HEK293 (cell line): ENCODE results near the gene ZNF438.

ENCODE experiments used
- TF ChIP-seq, protein P1 (sequence below): fragments of 450-650 bp; formaldehyde crosslinking; IDR thresholded peaks from 2 replicates; pipeline ENCODE4 v1.5.1; 2016; ENCODE audit warnings: missing biosample characterization, missing genetic modification characterization
- TF ChIP-seq, protein P2 (sequence below): fragments of 450-650 bp; formaldehyde crosslinking; IDR thresholded peaks from 2 replicates; pipeline ENCODE4 v1.5.0; 2017; ENCODE audit warnings: missing biosample characterization, missing genetic modification characterization, borderline replicate concordance

DNA sequence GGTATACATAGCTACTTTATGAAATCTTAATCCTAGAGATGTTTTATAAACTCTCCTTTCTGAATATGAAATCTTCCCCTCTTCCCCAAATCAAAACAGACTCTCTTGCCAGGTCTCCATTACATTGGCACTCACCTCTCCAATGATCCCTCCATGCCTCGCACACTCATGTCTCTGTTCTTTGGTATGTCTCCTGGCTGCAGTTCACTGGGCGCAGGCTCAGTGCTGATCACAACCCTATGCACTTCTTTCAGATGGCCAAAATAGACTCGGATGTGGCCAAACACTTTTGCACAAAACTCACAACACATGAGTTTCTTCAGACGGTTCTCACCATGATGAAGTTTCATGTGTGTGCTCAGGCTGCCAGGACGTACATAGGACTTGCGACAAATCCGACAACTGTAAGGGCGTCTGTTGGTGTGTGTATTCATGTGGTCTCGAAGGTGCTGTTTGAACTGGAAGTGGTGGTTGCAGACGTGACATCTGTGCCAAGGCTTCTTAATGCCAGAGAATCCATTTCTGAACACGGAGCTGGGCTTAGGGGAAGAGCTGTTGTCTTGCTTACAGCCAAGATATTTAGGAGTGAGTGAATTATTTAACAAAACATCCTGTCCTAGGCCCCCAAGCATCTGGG, 183.2 kb downstream of the ZNF438 start:
- TF ChIP-seq, protein P1, sequence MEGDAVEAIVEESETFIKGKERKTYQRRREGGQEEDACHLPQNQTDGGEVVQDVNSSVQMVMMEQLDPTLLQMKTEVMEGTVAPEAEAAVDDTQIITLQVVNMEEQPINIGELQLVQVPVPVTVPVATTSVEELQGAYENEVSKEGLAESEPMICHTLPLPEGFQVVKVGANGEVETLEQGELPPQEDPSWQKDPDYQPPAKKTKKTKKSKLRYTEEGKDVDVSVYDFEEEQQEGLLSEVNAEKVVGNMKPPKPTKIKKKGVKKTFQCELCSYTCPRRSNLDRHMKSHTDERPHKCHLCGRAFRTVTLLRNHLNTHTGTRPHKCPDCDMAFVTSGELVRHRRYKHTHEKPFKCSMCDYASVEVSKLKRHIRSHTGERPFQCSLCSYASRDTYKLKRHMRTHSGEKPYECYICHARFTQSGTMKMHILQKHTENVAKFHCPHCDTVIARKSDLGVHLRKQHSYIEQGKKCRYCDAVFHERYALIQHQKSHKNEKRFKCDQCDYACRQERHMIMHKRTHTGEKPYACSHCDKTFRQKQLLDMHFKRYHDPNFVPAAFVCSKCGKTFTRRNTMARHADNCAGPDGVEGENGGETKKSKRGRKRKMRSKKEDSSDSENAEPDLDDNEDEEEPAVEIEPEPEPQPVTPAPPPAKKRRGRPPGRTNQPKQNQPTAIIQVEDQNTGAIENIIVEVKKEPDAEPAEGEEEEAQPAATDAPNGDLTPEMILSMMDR (tag by site-specific recombination), result no peak
- TF ChIP-seq, protein P2, sequence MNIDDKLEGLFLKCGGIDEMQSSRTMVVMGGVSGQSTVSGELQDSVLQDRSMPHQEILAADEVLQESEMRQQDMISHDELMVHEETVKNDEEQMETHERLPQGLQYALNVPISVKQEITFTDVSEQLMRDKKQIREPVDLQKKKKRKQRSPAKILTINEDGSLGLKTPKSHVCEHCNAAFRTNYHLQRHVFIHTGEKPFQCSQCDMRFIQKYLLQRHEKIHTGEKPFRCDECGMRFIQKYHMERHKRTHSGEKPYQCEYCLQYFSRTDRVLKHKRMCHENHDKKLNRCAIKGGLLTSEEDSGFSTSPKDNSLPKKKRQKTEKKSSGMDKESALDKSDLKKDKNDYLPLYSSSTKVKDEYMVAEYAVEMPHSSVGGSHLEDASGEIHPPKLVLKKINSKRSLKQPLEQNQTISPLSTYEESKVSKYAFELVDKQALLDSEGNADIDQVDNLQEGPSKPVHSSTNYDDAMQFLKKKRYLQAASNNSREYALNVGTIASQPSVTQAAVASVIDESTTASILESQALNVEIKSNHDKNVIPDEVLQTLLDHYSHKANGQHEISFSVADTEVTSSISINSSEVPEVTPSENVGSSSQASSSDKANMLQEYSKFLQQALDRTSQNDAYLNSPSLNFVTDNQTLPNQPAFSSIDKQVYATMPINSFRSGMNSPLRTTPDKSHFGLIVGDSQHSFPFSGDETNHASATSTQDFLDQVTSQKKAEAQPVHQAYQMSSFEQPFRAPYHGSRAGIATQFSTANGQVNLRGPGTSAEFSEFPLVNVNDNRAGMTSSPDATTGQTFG (tag by site-specific recombination), result no peak
